Spleen (tissue), 7 donors: ENCODE measurements around the gene CCDC92.

Experiments used
- CTCF ChIP-seq, 11 experiments: fragments of 200-600 bp in 7 of 11; fragments of 450-650 bp in 4 of 11; sonication (generic) in 4 of 11; IDR thresholded peaks in 8 of 11; conservative IDR thresholded peaks in 3 of 11; 1 replicate in 7 of 11; 2 replicates in 4 of 11; pipeline versions ENCODE4 v1.4.0 to v1.8.0; 2016 to 2021; ENCODE audit warnings: antibody characterized with exemption in 11 of 11, inconsistent platforms in 4 of 11, mild to moderate bottlenecking in 1 of 11
- POLR2A ChIP-seq, 3 donors: fragments of 450-650 bp; IDR thresholded peaks; one replicate each; pipeline ENCODE4 v1.5.1; 2017; ENCODE audit warnings: antibody characterized with exemption in 3 of 3, mild to moderate bottlenecking in 1 of 3
- POLR2AphosphoS5 ChIP-seq, 3 donors: sonication (generic); formaldehyde crosslinking; IDR thresholded peaks; one replicate each; pipeline ENCODE4 v1.5.1; 2017; ENCODE audit warnings: antibody characterized with exemption in 3 of 3
- donor health status: DM: no; HTN: no; CAD: no; lungs with moderate emphysema.
- donor health status: DM: no; HTN: no; CAD: no.
- donor health status: DM: no; HTN: no; CAD: no.

- TF ChIP-seq CTCF (IDR thresholded peaks at IDR 0.05 in 8 of 11, conservative IDR thresholded peaks at IDR 0.05 in 3 of 11) (no peak), POLR2A (IDR thresholded peaks at IDR 0.05) (no peak), POLR2AphosphoS5 (IDR thresholded peaks at IDR 0.05) (no peak)
These were observed 36.0 kb upstream of the CCDC92 start for GRCh38 chr12:124008595-124008994.
